Measurements from ENCODE around the gene MLIP. TPM values are rescaled to one million over a fixed set of nuclear protein-coding genes. Genes with fewer than 3 reads are reported as not detected.

Gene MLIP
- total RNA-seq, 1 experiment from 2014 or later, result not detected

DNA sequence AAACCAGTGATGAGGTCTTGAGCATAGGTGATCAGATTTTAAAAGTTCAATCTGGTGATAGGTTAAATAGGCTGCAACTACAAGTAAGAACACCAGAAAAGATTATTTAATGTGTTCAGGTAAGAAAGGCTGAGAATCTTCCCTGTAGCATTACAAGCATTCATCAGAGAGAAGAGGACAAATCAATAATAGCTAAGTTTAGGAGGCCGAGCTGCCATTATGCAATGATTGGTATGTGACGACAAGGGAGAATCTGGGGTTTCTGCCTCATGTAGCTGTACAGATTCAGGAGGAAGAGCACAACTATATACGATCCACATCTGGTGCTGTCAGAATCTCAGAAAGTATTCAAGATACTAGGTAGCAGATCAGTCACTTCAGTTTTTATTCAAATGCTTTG is 21.9 kb downstream of the MLIP start:
- no TSS peak for BruUV-seq (replicated peaks)
- ChIA-PET POLR2A (no interaction called here), CTCF (no interaction called here)
- DNase-seq (ENCODE audit: unreplicated experiment), result no peak
- Mint-ChIP-seq H3K36me3 (ENCODE audit: insufficient read depth, unreplicated experiment) (no peaks in the 10 kb centered on the region), H3K4me1 (ENCODE audit: insufficient read depth, unreplicated experiment) (peaks cover 21% of the 10 kb centered on the region), H3K27ac (ENCODE audit: low read depth, unreplicated experiment) (no peak overlapping the region), H3K4me3 (ENCODE audit: unreplicated experiment) (no peak overlapping the region), H3K27me3 (ENCODE audit: insufficient read depth, unreplicated experiment) (no peaks in the 10 kb centered on the region), H3K9me3 (ENCODE audit: unreplicated experiment) (no peaks in the 10 kb centered on the region)
- intact Hi-C loops (cut with micrococcal nuclease), result no loop called here
- TF ChIP-seq, protein P1, sequence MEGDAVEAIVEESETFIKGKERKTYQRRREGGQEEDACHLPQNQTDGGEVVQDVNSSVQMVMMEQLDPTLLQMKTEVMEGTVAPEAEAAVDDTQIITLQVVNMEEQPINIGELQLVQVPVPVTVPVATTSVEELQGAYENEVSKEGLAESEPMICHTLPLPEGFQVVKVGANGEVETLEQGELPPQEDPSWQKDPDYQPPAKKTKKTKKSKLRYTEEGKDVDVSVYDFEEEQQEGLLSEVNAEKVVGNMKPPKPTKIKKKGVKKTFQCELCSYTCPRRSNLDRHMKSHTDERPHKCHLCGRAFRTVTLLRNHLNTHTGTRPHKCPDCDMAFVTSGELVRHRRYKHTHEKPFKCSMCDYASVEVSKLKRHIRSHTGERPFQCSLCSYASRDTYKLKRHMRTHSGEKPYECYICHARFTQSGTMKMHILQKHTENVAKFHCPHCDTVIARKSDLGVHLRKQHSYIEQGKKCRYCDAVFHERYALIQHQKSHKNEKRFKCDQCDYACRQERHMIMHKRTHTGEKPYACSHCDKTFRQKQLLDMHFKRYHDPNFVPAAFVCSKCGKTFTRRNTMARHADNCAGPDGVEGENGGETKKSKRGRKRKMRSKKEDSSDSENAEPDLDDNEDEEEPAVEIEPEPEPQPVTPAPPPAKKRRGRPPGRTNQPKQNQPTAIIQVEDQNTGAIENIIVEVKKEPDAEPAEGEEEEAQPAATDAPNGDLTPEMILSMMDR (IDR thresholded peaks at IDR 0.05; ENCODE audit: unreplicated experiment), result no peak

DNA sequence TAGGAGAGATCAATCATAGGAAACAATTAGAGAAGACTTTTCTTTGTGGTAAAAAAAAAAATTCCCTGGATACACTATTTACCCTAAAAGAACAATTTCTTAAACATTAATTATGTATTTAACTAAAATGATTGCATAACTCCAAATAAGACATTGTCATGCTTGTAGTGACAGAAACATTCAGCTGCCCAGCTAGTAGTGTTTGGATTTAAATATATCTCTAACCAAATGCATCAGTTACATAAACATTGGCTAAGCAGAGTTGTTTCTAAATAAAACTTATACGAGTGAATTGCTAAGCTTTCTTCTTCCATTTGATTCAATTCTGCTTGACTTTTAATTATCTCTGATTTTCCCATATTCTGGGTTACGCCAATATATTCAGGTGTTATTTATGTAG is 23.7 kb downstream of the MLIP start:
- no peak overlapping the region for H3K4me3 Mint-ChIP-seq (ENCODE audit: unreplicated experiment)
- TF ChIP-seq, protein P1 (IDR thresholded peaks at IDR 0.05; ENCODE audit: unreplicated experiment), result no peak
- peaks cover 21% of the 10 kb centered on the region for H3K4me1 Mint-ChIP-seq (ENCODE audit: insufficient read depth, unreplicated experiment)
- H3K36me3 Mint-ChIP-seq (ENCODE audit: insufficient read depth, unreplicated experiment), result no peaks in the 10 kb centered on the region
- POLR2A ChIA-PET, result interaction anchor here (0.7 to 1.0 kb wide), 2 partner anchors 47 to 728 kb away, joined by 3 to 4 read pairs; no protein-coding TSS in a partner anchor
- DNase-seq (ENCODE audit: unreplicated experiment), result peak; percentile 2
- no peaks in the 10 kb centered on the region for H3K27me3 Mint-ChIP-seq (ENCODE audit: insufficient read depth, unreplicated experiment)
- no peak overlapping the region for H3K27ac Mint-ChIP-seq (ENCODE audit: low read depth, unreplicated experiment)
- CTCF ChIA-PET, result no interaction called here
- H3K9me3 Mint-ChIP-seq (ENCODE audit: unreplicated experiment), result no peaks in the 10 kb centered on the region
- intact Hi-C loops (cut with micrococcal nuclease), result no loop called here
- BruUV-seq (replicated peaks), result no TSS peak

DNA sequence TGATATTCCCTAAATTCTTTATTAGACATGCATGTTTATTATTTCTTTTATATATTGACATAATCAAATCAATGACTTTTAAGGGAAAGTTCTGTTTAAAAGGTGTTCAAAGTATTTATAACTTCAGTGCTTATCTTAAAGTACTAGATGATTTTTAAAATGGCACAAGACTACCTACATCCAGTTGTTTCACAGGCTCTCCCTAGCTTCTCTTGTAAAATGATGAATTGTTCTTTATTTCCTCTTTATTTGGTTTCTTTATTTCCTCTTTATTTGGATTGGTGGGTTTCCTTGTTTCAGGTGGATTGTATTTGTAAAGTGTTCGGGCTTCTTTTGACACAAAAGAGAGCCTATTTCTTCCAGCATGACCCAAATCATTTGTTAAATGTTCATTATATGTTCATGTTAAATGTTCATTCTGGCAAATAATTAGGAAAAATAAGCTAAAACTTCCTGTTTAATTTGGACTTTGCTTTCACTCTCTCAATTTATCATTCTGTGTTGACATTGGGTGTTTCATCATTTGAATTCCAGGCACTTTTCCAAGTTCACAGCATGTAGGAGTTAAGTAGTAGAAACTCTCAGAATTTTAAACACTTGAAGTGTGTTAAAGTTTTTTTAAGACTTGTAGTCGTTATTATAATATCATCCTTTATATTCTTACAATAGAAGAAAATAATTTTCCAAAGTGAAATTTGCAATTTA is 24.6 kb downstream of the MLIP start:
- no peaks in the 10 kb centered on the region for H3K27me3 Mint-ChIP-seq (ENCODE audit: insufficient read depth, unreplicated experiment)
- peak overlapping the region; percentile 34 for H3K4me3 Mint-ChIP-seq (ENCODE audit: unreplicated experiment)
- DNase-seq (ENCODE audit: unreplicated experiment), result peak; percentile 84
- no peaks in the 10 kb centered on the region for H3K9me3 Mint-ChIP-seq (ENCODE audit: unreplicated experiment)
- intact Hi-C loops (cut with micrococcal nuclease), result no loop called here
- ChIA-PET CTCF (no interaction called here), POLR2A (interaction anchor here (0.9 kb wide), 2 partner anchors 16 to 82 kb away, joined by 3 read pairs; no protein-coding TSS in a partner anchor)
- TF ChIP-seq, protein P1 (IDR thresholded peaks at IDR 0.05; ENCODE audit: unreplicated experiment), result no peak
- H3K4me1 Mint-ChIP-seq (ENCODE audit: insufficient read depth, unreplicated experiment), result peaks cover 17% of the 10 kb centered on the region
- H3K36me3 Mint-ChIP-seq (ENCODE audit: insufficient read depth, unreplicated experiment), result no peaks in the 10 kb centered on the region
- no TSS peak for BruUV-seq (replicated peaks)
- peak overlapping the region; percentile 84 for H3K27ac Mint-ChIP-seq (ENCODE audit: low read depth, unreplicated experiment)

DNA sequence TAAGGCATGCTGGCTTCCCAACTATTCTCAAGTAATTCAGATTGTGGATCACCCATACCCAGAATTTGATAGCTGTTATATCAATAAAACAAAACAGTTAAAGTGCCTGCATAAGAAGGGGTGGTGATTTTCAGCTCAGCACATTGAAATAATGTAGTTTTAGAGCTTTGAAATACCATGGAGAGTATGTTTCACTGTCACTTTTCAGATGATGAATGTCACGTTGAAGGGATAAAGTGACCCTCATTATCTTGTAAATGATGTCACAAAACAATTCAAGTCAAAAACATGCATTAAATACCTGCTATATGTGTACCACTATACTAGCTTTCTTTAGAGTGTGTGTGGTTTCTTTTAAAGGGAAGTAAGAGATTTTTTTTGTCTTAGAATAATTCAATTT is 27.6 kb downstream of the MLIP start:
- CTCF ChIA-PET, result no interaction called here

More for the DNA sequence above, 27.6 kb downstream of the MLIP start:
- BruUV-seq (replicated peaks), result no TSS peak
- Mint-ChIP-seq H3K36me3 (ENCODE audit: insufficient read depth, unreplicated experiment) (no peaks in the 10 kb centered on the region), H3K4me1 (ENCODE audit: insufficient read depth, unreplicated experiment) (peaks cover 16% of the 10 kb centered on the region), H3K4me3 (ENCODE audit: unreplicated experiment) (no peak overlapping the region), H3K9me3 (ENCODE audit: unreplicated experiment) (no peaks in the 10 kb centered on the region), H3K27me3 (ENCODE audit: insufficient read depth, unreplicated experiment) (no peaks in the 10 kb centered on the region), H3K27ac (ENCODE audit: low read depth, unreplicated experiment) (no peak overlapping the region)
- DNase-seq (ENCODE audit: unreplicated experiment), result no peak
- intact Hi-C loops (cut with micrococcal nuclease), result no loop called here
- TF ChIP-seq, protein P1 (IDR thresholded peaks at IDR 0.05; ENCODE audit: unreplicated experiment), result no peak
- POLR2A ChIA-PET, result interaction anchor here (0.7 kb wide), 1 partner anchor 152 kb away, joined by 4 read pairs; no protein-coding TSS in a partner anchor

Measured in MCF 10A (cell line).